MM.1S (cell line): Measurements from ENCODE around the gene MYLK.
"Not testable (repeated sequence)": the region's sequence is repeated elsewhere in the genome, so short reads cannot be mapped to it uniquely, and the experiment has no call there.

Source experiments
- DNase-seq: peaks from one replicate; pipeline ENCODE4 v3.0.0-alpha.2; 2015
- H2AFZ ChIP-seq: fragments of 300-600 bp; sonication (generic); 2 replicates; pipeline ENCODE4 v1.6.0; 2016; ENCODE audit warnings: antibody characterized with exemption, low read length
- H3F3A ChIP-seq: fragments of 300-600 bp; sonication (generic); 2 replicates; pipeline ENCODE4 v1.6.1; 2016; ENCODE audit warnings: mild to moderate bottlenecking, antibody characterized with exemption, low read length, moderate library complexity, mixed read lengths; ENCODE audit not compliant: insufficient read depth
- H3K27ac ChIP-seq: fragments of 300-600 bp; sonication (generic); 2 replicates; pipeline ENCODE4 v1.5.1; 2016; ENCODE audit warnings: mild to moderate bottlenecking, low read length
- H3K27me3 ChIP-seq: fragments of 300-600 bp; sonication (generic); replicated peaks from 2 replicates; pipeline ENCODE4 v1.6.0; 2016; ENCODE audit warnings: low read length; ENCODE audit not compliant: insufficient read depth
- H3K36me3 ChIP-seq: fragments of 300-600 bp; sonication (generic); replicated peaks from 2 replicates; pipeline ENCODE4 v1.6.1; 2016; ENCODE audit warnings: mild to moderate bottlenecking, low read length, mixed read lengths; ENCODE audit not compliant: insufficient read depth
- H3K4me1 ChIP-seq: fragments of 300-600 bp; sonication (generic); 2 replicates; pipeline ENCODE4 v1.6.1; 2016; ENCODE audit warnings: low read length, mixed read lengths
- H3K4me2 ChIP-seq: fragments of 300-600 bp; sonication (generic); 2 replicates; pipeline ENCODE4 v1.6.0; 2016; ENCODE audit warnings: low read depth, low read length
- H3K4me3 ChIP-seq: fragments of 300-600 bp; sonication (generic); 2 replicates; pipeline ENCODE4 v1.5.1; 2016; ENCODE audit warnings: low read length, mixed read lengths
- H3K79me2 ChIP-seq: fragments of 300-600 bp; sonication (generic); 2 replicates; pipeline ENCODE4 v1.6.1; 2016; ENCODE audit warnings: mixed run types, low read length, mixed read lengths
- H3K9ac ChIP-seq: fragments of 300-600 bp; sonication (generic); 2 replicates; pipeline ENCODE4 v1.6.1; 2016; ENCODE audit warnings: low read length, mixed read lengths
- H3K9me2 ChIP-seq: fragments of 300-600 bp; sonication (generic); replicated peaks from 2 replicates; pipeline ENCODE4 v1.6.1; 2016; ENCODE audit warnings: mild to moderate bottlenecking, low read length, mixed read lengths; ENCODE audit not compliant: insufficient read depth
- H3K9me3 ChIP-seq: fragments of 300-600 bp; sonication (generic); replicated peaks from 2 replicates; pipeline ENCODE4 v1.6.1; 2016; ENCODE audit warnings: mild to moderate bottlenecking, low read length, mixed read lengths; ENCODE audit not compliant: insufficient read depth
- H4K20me1 ChIP-seq: fragments of 300-600 bp; sonication (generic); 2 replicates; pipeline ENCODE4 v1.6.1; 2016; ENCODE audit warnings: mild to moderate bottlenecking, low read length, moderate library complexity, mixed read lengths; ENCODE audit not compliant: insufficient read depth
- EZH2 ChIP-seq: fragments of 300-600 bp; sonication (generic); optimal IDR thresholded peaks from 2 replicates; pipeline ENCODE3; 2017; ENCODE audit warnings: low read depth, mild to moderate bottlenecking, antibody characterized with exemption, low read length, mixed read lengths
- EZH2phosphoT487 ChIP-seq: fragments of 300-600 bp; sonication (generic); IDR thresholded peaks from 2 replicates; pipeline ENCODE4 v1.6.1; 2018; ENCODE audit warnings: antibody characterized with exemption, low read length
- TF ChIP-seq, protein P1 (sequence below): fragments of 300-600 bp; sonication (generic); IDR thresholded peaks from 2 replicates; pipeline ENCODE4 v1.5.1; 2016; ENCODE audit warnings: antibody characterized with exemption, low read length, mixed read lengths

Gene MYLK

DNA sequence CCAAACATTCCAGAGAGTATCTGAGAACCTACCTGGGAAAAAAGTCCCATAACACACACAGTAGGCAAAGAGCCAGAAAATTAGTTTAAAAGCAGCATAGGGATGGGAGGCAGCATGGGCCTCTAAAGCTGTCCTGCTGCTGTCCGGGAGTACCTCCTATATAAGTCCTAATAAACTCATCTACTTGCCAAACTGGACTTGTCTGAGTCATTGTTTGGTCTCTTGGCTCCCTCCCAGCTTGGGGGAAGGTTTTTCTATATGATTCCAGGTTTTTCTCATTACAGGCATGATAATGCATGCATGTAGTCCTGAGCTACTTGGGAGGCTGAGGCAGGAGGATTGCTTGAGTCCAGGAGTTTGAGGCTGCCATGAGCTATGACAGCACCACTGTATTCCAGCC is 281.8 kb downstream of the MYLK start:
- DNase-seq, result no peak
- Histone ChIP-seq H3K4me2 (no peak overlapping the region), H3K27ac (no peak overlapping the region)

DNA sequence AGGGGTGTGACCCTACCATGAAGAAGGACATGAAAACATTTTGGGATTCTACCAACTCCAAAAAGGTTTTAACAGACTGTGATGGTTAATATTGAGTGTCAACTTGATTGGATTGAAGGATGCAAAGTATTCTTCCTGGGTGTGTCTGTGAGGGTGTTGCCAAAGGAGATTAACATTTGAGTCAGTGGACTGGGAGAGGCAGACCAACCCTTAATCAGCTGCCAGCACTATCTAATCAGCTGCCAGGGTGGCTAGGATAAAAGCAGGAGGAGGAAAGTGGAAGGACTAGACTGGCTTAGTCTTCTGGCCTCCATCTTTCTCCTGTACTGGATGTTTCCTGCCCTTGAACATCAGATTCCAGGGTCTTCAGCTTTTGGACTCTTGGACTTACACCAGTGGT is 283.3 kb downstream of the MYLK start:
- not testable (repeated sequence) for H3K27me3 ChIP-seq, H3K36me3 ChIP-seq, H3K9ac ChIP-seq, H2AFZ ChIP-seq, H3K9me3 ChIP-seq, H3K4me3 ChIP-seq, H3K27ac ChIP-seq, H3K9me2 ChIP-seq, H4K20me1 ChIP-seq, H3K4me2 ChIP-seq, H3K4me1 ChIP-seq, DNase-seq, H3K79me2 ChIP-seq, H3F3A ChIP-seq

More for the DNA sequence above, 281.8 kb downstream of the MYLK start:
- Histone ChIP-seq H3K4me1 (no peaks in the 10 kb centered on the region; the same call in 1 of the 2 replicates), H3F3A (no peaks in the 10 kb centered on the region), H3K79me2 (no peaks in the 10 kb centered on the region), H3K9me2 (no peaks in the 10 kb centered on the region), H3K9ac (no peak overlapping the region), H3K36me3 (no peaks in the 10 kb centered on the region), H3K27me3 (no peaks in the 10 kb centered on the region), H2AFZ (no peak overlapping the region), H3K9me3 (no peaks in the 10 kb centered on the region), H3K4me3 (no peak overlapping the region), H4K20me1 (no peaks in the 10 kb centered on the region)
- TF ChIP-seq, protein P1, sequence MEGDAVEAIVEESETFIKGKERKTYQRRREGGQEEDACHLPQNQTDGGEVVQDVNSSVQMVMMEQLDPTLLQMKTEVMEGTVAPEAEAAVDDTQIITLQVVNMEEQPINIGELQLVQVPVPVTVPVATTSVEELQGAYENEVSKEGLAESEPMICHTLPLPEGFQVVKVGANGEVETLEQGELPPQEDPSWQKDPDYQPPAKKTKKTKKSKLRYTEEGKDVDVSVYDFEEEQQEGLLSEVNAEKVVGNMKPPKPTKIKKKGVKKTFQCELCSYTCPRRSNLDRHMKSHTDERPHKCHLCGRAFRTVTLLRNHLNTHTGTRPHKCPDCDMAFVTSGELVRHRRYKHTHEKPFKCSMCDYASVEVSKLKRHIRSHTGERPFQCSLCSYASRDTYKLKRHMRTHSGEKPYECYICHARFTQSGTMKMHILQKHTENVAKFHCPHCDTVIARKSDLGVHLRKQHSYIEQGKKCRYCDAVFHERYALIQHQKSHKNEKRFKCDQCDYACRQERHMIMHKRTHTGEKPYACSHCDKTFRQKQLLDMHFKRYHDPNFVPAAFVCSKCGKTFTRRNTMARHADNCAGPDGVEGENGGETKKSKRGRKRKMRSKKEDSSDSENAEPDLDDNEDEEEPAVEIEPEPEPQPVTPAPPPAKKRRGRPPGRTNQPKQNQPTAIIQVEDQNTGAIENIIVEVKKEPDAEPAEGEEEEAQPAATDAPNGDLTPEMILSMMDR, result no peak
- TF ChIP-seq EZH2phosphoT487 (no peak), EZH2 (no peak)

DNA sequence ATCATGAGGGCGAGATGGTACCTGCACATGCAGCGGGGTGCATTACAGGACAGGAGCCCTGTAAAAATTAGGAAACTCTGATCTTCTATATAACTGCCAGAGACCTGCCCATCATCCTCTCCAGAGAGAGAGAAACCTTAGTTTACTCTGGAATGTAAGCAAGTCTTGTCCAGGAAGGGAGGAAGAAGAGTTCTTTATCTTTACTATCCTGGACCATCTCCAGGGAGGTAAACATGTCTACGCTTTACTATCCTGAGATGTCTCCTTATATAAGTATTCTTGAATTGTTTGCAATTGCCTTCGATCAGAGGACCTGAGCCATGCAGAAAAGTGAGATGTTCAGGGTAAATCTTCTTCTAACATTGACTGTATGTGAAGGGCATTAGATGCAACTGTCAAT is 286.6 kb downstream of the MYLK start:
- no peak for TF ChIP-seq EZH2
- no peak for TF ChIP-seq EZH2phosphoT487
- TF ChIP-seq, protein P1, result no peak
- Histone ChIP-seq H3K4me1 (no peaks in the 10 kb centered on the region), H3K9me2 (no peaks in the 10 kb centered on the region), H3K27me3 (no peaks in the 10 kb centered on the region), H3K9me3 (no peaks in the 10 kb centered on the region), H2AFZ (no peak overlapping the region), H3K79me2 (no peaks in the 10 kb centered on the region), H4K20me1 (no peaks in the 10 kb centered on the region), H3K9ac (no peak overlapping the region), H3K36me3 (no peaks in the 10 kb centered on the region), H3F3A (no peaks in the 10 kb centered on the region), H3K4me3 (no peak overlapping the region), H3K4me2 (no peak overlapping the region), H3K27ac (no peak overlapping the region)
- DNase-seq, result no peak

DNA sequence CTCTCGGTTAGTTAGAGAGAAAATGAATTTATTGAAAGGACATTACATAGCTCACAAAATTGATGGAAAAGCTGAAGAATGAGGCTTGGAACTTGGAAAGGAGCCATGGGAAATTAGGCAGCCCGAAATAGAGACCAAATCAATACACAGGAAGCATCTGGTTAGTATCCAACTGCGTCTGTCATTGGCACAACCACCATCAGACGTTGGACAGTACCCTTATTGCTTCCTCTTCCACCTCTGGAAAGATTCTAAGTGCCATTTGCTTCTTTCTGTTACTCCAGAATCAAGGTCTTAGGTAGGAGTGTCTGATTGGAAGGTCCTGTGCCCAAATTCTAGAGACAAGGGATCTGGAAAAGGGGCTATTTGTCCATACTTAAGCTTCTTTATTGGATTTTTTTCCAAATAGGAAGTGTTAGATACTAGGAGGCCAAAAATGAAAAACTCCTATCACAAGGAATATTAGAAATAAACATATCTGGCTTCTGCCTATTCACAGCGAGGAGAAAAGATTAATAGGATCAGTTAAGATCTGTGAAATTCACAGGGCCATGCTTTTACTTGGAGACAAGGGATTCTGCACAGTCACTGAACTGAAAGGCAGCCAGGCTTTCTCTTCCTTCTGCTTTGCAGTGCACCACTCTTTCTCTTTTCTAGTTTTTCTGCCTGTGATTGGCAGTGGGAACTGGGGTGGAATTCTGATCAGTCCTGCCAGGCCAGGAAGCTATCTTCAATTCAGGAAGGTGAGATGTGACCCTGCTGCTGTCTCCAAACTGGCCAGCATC is 288.5 kb downstream of the MYLK start:
- no peaks in the 10 kb centered on the region for H4K20me1 ChIP-seq
- DNase-seq, result no peak

More for the DNA sequence above, 288.5 kb downstream of the MYLK start:
- Histone ChIP-seq H3K27me3 (no peaks in the 10 kb centered on the region), H3K4me1 (no peaks in the 10 kb centered on the region), H3F3A (no peaks in the 10 kb centered on the region), H3K4me3 (no peak overlapping the region), H3K9me2 (no peaks in the 10 kb centered on the region), H3K9ac (no peak overlapping the region), H3K4me2 (no peak overlapping the region), H3K36me3 (no peaks in the 10 kb centered on the region), H2AFZ (no peak overlapping the region), H3K9me3 (no peaks in the 10 kb centered on the region), H3K27ac (no peak overlapping the region), H3K79me2 (no peaks in the 10 kb centered on the region)
- TF ChIP-seq EZH2, result no peak
- TF ChIP-seq EZH2phosphoT487, result no peak
- TF ChIP-seq, protein P1, result no peak
